H1 (cell line): ENCODE results near the gene GRM7. TPM values are rescaled to one million over a fixed set of nuclear protein-coding genes. Genes with fewer than 3 reads are reported as not detected.

Experiments used
- BACH1 ChIP-seq: IDR thresholded peaks from 2 replicates; pipeline ENCODE4 v1.6.1; 2012; ENCODE audit warnings: low read length, improper control_type of control experiment
- CTBP2 ChIP-seq: IDR thresholded peaks from 2 replicates; pipeline ENCODE4 v1.7.0; 2011; ENCODE audit warnings: borderline replicate concordance, mild to moderate bottlenecking, moderate library complexity, mixed read lengths, low read length; ENCODE audit not compliant: insufficient read depth, insufficient read length
- CTCF ChIP-seq, 3 experiments: IDR thresholded peaks; 1 replicate in 2 of 3; 2 replicates in 1 of 3; pipeline versions ENCODE4 v1.5.1 to v1.6.1; 2011; ENCODE audit warnings: low read length in 3 of 3, mild to moderate bottlenecking in 3 of 3, inconsistent platforms in 2 of 3, low read depth in 1 of 3, moderate library complexity in 1 of 3; ENCODE audit not compliant: insufficient read depth in 1 of 3; ENCODE audit errors: control extremely low read depth in 1 of 3
- RBBP5 ChIP-seq: IDR thresholded peaks from 2 replicates; pipeline ENCODE4 v1.7.1; 2012; ENCODE audit warnings: low read depth, mild to moderate bottlenecking, inconsistent platforms, low read length, moderate library complexity, borderline replicate concordance
- SP1 ChIP-seq: IDR thresholded peaks from 2 replicates; pipeline ENCODE4 v1.6.1; 2011; ENCODE audit warnings: low read depth, low read length
- polyA plus RNA-seq, 7 experiments: library from polyadenylated mRNA; depleted of rRNA in 3 of 7; stranded (reverse) in 5 of 7; unstranded in 2 of 7; fragments of >200 nt in 5 of 7; fragments of 200-250 nt in 2 of 7; gene quantifications; 1 replicate in 5 of 7; 2 replicates in 1 of 7; 4 replicates in 1 of 7; pipeline versions ENCODE4 v1.2.1 to v1.2.3, GENCODE V29; 2011 to 2013; ENCODE audit warnings: missing spikeins in 2 of 7, mixed read lengths in 2 of 7
- total RNA-seq: library from RNA; stranded (reverse); fragmentation: NEBNext Ultra II Directional; extraction: Animal tissue kit (Norgen Biotek cat#: 25700); gene quantifications from 2 replicates; pipeline ENCODE4 v1.2.1, GENCODE V29; 2021

The GRM7 gene
- total and polyA plus RNA-seq, 2 of the 8 experiments (the other 6 are each of a cell fraction or from before 2014, with no cell fraction given): 0.17 to 0.24 TPM

GRCh38 chr3:6878731-6879130 is 17.8 kb downstream of the GRM7 start (continued):
- TF ChIP-seq CTCF (IDR thresholded peaks at IDR 0.05; ENCODE audit: control extremely low read depth in 1 of 3, insufficient read depth in 1 of 3, low read depth in 1 of 3, low read length in 3 of 3): no peak
- no peak for TF ChIP-seq RBBP5
- no peak for TF ChIP-seq CTBP2
- TF ChIP-seq SP1: no peak
- no peak for TF ChIP-seq BACH1
